MM.1S (cell line): ENCODE data around the gene TYW5.

Source experiments
- CTCF ChIP-seq: fragments of 300-600 bp; sonication (generic); IDR thresholded peaks from 2 replicates; pipeline ENCODE4 v1.5.1; 2016; ENCODE audit warnings: antibody characterized with exemption, low read length, mixed read lengths
- EZH2phosphoT487 ChIP-seq: fragments of 300-600 bp; sonication (generic); IDR thresholded peaks from 2 replicates; pipeline ENCODE4 v1.6.1; 2018; ENCODE audit warnings: antibody characterized with exemption, low read length

GRCh38 chr2:199911052-199911876 lies 44.0 kb downstream of the TYW5 start, which contains the start of gene C2orf69:
- 0 out of 2 replicates have a peak, but pooled peaks have one; percentile 2 for TF ChIP-seq CTCF
- TF ChIP-seq EZH2phosphoT487 = no peak
